RWPE2 (cell line): ENCODE data around the gene CIITA.

Experiments used
- ATAC-seq: fragments of 200-7000 bp; cut with Tn5 transposase; 3 replicates; pipeline ENCODE4 v1.9.1; 2021; ENCODE audit warnings: low read depth
- DNase-seq: peaks from one replicate; pipeline ENCODE4 v3.0.0-alpha.2; 2020; ENCODE audit warnings: low spot score
- H3K27ac ChIP-seq: fragments of 450-650 bp; 2 replicates; pipeline ENCODE4 v1.5.1; 2017; ENCODE audit warnings: mild to moderate bottlenecking; ENCODE audit not compliant: poor library complexity, severe bottlenecking
- H3K27me3 ChIP-seq: fragments of 250-450 bp; sonication (Bioruptor Pico); 2 replicates; pipeline ENCODE4 v1.5.1; 2021; ENCODE audit warnings: mild to moderate bottlenecking, moderate library complexity; ENCODE audit not compliant: insufficient read depth, poor library complexity, severe bottlenecking
- H3K36me3 ChIP-seq: fragments of 250-450 bp; sonication (Bioruptor Pico); 2 replicates; pipeline ENCODE4 v1.5.1; 2020; ENCODE audit warnings: low read depth, mild to moderate bottlenecking, moderate library complexity
- H3K4me1 ChIP-seq: fragments of 250-450 bp; sonication (Bioruptor Pico); 2 replicates; pipeline ENCODE4 v1.5.1; 2021; ENCODE audit warnings: mild to moderate bottlenecking, moderate library complexity; ENCODE audit not compliant: insufficient read depth, poor library complexity, severe bottlenecking
- H3K4me3 ChIP-seq: fragments of 250-450 bp; sonication (Bioruptor Pico); 2 replicates; pipeline ENCODE4 v1.5.1; 2021; ENCODE audit warnings: mild to moderate bottlenecking, moderate library complexity; ENCODE audit not compliant: severe bottlenecking
- H3K9me3 ChIP-seq: fragments of 250-450 bp; sonication (Bioruptor Pico); 2 replicates; pipeline ENCODE4 v1.5.1; 2021; ENCODE audit warnings: mild to moderate bottlenecking, moderate library complexity; ENCODE audit not compliant: severe bottlenecking
- CTCF ChIP-seq: fragments of 450-650 bp; IDR thresholded peaks from one replicate; pipeline ENCODE4 v1.5.1; 2017; ENCODE audit warnings: mild to moderate bottlenecking, moderate library complexity; ENCODE audit not compliant: poor library complexity, severe bottlenecking

Gene CIITA

GRCh38 chr16:10868104-10868595 is 8.9 kb upstream of the CIITA start:
- Histone ChIP-seq H3K9me3 (no peaks in the 10 kb centered on the region), H3K27ac (no peak overlapping the region), H3K4me1 (peaks cover 14% of the 10 kb centered on the region), H3K4me3 (no peak overlapping the region), H3K27me3 (no peaks in the 10 kb centered on the region), H3K36me3 (no peaks in the 10 kb centered on the region)
- no peak for ATAC-seq
- no peak for DNase-seq
- TF ChIP-seq CTCF = no peak

GRCh38 chr16:10868596-10869469 is 8.2 kb upstream of the CIITA start:
- Histone ChIP-seq H3K36me3 (no peaks in the 10 kb centered on the region), H3K9me3 (no peaks in the 10 kb centered on the region), H3K4me3 (no peak overlapping the region), H3K27ac (no peak overlapping the region), H3K4me1 (peaks cover 14% of the 10 kb centered on the region), H3K27me3 (no peaks in the 10 kb centered on the region)
- no peak for TF ChIP-seq CTCF
- ATAC-seq (no peak), DNase-seq (no peak)

GRCh38 chr16:10870137-10870776 is 6.7 kb upstream of the CIITA start:
- no peak for TF ChIP-seq CTCF
- H3K27me3 ChIP-seq = no peaks in the 10 kb centered on the region
- no peaks in the 10 kb centered on the region for H3K9me3 ChIP-seq
- no peaks in the 10 kb centered on the region for H3K36me3 ChIP-seq
- DNase-seq = no peak
- peaks cover 14% of the 10 kb centered on the region for H3K4me1 ChIP-seq
- no peak for ATAC-seq
- no peak overlapping the region for H3K4me3 ChIP-seq
- H3K27ac ChIP-seq = no peak overlapping the region

- H3K27me3 ChIP-seq = no peaks in the 10 kb centered on the region
- H3K4me1 ChIP-seq = peaks cover 14% of the 10 kb centered on the region
- no peaks in the 10 kb centered on the region for H3K36me3 ChIP-seq
- H3K9me3 ChIP-seq = no peaks in the 10 kb centered on the region
- ATAC-seq (no peak), DNase-seq (no peak)
- H3K27ac ChIP-seq = peak overlapping the region; percentile 25
- TF ChIP-seq CTCF = no peak
- no peak overlapping the region for H3K4me3 ChIP-seq
Observed at GRCh38 chr16:10870808-10871156, 6.2 kb upstream of the CIITA start.
